Spleen (tissue), 7 donors: ENCODE data around the gene ADAMTS1.

Experiments used
- CTCF ChIP-seq, 11 experiments: fragments of 200-600 bp in 7 of 11; fragments of 450-650 bp in 4 of 11; sonication (generic) in 4 of 11; IDR thresholded peaks in 8 of 11; conservative IDR thresholded peaks in 3 of 11; 1 replicate in 7 of 11; 2 replicates in 4 of 11; pipeline versions ENCODE4 v1.4.0 to v1.8.0; 2016 to 2021; ENCODE audit warnings: antibody characterized with exemption in 11 of 11, inconsistent platforms in 4 of 11, mild to moderate bottlenecking in 1 of 11
- POLR2A ChIP-seq, 3 donors: fragments of 450-650 bp; IDR thresholded peaks; one replicate each; pipeline ENCODE4 v1.5.1; 2017; ENCODE audit warnings: antibody characterized with exemption in 3 of 3, mild to moderate bottlenecking in 1 of 3
- POLR2AphosphoS5 ChIP-seq, 3 donors: sonication (generic); formaldehyde crosslinking; IDR thresholded peaks; one replicate each; pipeline ENCODE4 v1.5.1; 2017; ENCODE audit warnings: antibody characterized with exemption in 3 of 3
- donor health status: DM: no; HTN: no; CAD: no; lungs with moderate emphysema.
- donor health status: DM: no; HTN: no; CAD: no.
- donor health status: DM: no; HTN: no; CAD: no.

- TF ChIP-seq CTCF (IDR thresholded peaks at IDR 0.05 in 8 of 11, conservative IDR thresholded peaks at IDR 0.05 in 3 of 11) (no peak), POLR2A (IDR thresholded peaks at IDR 0.05) (no peak), POLR2AphosphoS5 (IDR thresholded peaks at IDR 0.05) (no peak)
Measured at GRCh38 chr21:26837539-26837938, 7.7 kb downstream of the ADAMTS1 start.
